Loucy (cell line): Measurements from ENCODE around the gene A1CF.
"Not testable (repeated sequence)": the region's sequence is repeated elsewhere in the genome, so short reads cannot be mapped to it uniquely, and the experiment has no call there.

Experiments used
- CTCF ChIP-seq: fragments of 200-600 bp; sonication (generic); conservative IDR thresholded peaks from 2 replicates; pipeline ENCODE4 v1.5.1; 2014; ENCODE audit warnings: mild to moderate bottlenecking, antibody characterized with exemption, low read length
- EZH2phosphoT487 ChIP-seq: fragments of 200-600 bp; IDR thresholded peaks from 2 replicates; pipeline ENCODE4 v1.6.1; 2018; ENCODE audit warnings: antibody characterized with exemption, mild to moderate bottlenecking, moderate library complexity, borderline replicate concordance

GRCh38 chr10:50923471-50923870 lies 38.0 kb upstream of the A1CF start:
- TF ChIP-seq CTCF, EZH2phosphoT487: not testable (repeated sequence)
